ENCODE measurements around the gene GPS1.

GPS1 gene

DNA sequence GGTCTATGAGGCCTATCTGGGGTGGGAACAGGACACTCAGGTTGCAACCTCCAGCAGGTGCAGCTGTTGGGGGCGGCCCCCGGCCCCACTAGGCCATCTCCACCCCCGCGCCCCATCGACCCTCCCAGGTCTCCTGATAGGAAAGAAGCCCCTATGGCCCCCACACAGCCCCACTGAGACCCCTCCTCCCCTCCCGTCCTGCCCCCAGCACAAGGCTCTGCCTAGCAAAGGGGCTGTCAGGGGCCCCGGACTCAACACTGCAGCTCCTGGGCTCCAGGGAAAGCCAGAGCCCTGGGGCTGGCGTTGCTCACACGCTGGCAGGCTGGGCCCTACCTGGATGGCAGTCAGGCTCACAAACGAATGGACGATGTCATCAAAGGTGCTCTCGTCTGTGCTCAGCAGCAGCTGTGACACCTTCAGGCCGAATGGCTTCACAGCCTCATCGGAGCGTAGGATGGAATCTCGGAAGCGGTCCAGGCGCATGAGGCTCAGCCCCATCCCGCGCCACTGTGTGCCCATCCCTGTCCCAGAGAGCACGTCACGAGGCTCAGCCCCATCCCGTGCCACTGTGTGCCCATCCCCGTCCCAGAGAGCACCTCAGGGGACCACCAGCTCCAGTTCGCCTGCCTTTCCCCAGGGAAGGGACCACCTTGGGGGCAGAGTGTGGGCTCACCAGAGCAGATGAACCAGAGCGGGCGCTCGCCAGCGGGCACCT, 39.0 kb downstream of the GPS1 start:
- no peak for DNase-seq (ENCODE audit: low read depth)

DNA sequence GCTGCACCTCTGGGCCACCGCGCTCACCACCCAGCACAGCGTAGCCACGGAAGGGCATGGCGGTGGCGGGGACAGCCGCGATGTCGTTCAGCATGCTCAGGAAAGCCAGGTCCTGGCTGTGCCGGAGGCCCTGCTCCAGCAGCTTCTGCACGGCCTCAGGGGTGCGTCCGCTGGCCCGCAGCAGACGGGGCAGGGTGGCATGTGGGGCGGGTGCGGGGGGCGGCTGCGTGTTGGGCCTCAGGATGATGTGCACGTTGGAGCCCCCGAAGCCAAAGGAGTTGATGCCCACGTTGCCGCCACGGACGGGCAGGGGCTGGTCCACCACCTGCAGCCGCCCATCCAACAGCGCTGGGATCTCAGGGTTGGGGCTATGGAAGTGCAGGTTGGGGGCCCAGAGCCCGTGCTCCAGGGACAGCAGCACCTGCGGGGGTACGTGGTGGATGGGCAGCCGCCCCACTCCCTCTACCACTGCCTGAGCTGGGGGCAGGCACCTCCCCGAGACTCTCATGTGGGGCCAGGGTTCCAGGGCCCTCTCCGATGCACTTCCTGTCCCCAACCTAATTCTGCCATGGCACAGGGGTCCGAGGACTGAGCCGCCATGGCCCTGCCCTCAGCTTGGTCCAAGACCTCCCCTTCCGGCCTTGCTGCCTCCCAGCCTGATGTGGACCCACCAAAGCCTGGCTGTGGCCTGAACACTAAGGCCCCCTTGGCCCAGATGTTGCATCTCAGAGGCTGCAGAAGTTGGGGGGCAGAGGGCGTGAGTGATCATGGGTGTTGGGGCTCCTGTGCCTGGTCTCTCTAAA, 39.8 kb downstream of the GPS1 start:
- DNase-seq (ENCODE audit: low read depth), result no peak

DNA sequence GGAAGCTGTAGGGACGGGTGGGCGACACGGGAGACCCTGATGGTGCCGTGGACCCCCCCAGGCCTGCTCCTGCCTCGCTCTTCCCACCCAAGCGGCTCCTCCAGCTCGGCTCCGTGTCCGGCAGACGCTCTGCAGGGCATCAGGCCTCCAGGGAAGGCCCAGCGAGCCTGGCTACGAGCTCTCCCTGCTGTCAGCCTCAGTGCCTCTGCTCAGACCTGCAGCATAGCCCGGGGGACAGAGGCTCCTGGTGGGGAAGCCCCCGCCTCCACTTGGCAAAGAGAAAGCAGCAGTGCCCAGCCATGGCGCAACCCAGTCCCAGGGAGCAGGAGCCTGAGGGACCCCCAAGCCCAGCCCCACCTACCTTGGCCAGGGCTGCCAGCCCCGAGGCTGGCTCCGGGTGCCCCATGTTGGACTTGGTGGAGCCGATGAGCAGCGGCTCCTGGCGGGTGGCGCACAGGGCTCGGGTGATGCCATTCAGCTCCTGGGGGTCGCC, 40.4 kb downstream of the GPS1 start:
- no peak for DNase-seq (ENCODE audit: low read depth)

DNA sequence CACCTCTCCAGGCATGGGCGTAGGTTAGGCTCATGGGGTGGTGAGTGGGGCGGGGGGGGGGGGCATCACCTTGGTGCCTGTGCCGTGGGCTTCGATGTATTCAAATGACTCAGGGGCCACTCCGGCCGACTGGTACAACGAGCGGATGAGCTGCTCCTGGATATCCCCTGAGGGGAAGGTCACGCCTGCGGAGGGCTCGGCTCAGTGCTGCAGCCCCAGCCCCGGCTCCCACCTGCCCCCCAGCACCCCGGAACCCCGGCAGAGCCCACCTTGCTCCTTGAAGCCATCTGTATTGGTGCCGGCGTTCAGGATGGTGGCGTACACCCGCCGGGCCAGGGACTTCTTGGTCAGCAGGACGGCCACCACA, 40.9 kb downstream of the GPS1 start:
- no peak for DNase-seq (ENCODE audit: low read depth)

GRCh38 chr17:82092995-82093751, 41.5 kb downstream of the GPS1 start:
- DNase-seq (ENCODE audit: low read depth), result no peak

DNA sequence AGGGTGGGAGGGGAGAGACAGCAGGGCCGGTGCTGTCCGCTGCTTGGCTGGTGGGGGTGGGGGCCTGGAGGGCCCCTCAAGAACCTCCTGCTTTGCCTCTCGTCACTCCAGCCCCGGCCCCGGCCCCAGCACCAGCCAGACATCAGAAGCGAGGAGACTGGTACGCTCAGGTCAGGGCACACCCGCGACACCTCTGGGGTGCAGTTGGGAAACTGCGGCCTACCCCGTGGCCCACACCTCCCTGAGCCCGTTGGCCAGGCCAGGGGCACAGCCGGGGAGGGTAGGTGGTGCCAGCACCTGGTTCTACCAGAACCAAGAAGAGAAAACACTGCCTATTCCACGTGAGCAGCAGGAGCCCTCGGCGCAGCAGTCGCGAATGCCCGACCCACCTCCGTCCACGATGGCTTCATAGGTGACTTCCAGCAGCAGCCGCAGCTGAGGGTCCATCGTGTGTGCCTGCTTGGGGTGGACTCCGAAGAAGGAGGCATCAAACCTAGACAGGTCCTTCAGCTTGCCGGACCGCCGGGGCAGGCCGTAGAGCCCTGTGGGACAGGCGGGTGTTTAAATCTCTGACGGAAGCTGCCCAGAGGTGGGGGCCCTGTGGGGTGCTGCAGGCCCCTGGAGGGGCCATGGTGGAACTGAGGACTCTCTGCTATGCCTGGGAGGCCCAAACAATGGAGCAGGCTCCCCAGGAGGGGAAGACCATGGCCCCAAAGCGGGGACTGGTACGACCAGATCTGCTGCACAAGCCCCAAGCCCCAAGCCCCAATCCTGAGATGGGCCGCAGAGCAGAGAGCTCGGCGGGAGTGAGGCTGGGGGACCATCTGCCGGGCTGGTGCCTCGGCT, 43.5 kb downstream of the GPS1 start:
- DNase-seq (ENCODE audit: low read depth), result no peak

GRCh38 chr17:82095777-82096708, 44.3 kb downstream of the GPS1 start:
- no peak for DNase-seq (ENCODE audit: low read depth)

DNA sequence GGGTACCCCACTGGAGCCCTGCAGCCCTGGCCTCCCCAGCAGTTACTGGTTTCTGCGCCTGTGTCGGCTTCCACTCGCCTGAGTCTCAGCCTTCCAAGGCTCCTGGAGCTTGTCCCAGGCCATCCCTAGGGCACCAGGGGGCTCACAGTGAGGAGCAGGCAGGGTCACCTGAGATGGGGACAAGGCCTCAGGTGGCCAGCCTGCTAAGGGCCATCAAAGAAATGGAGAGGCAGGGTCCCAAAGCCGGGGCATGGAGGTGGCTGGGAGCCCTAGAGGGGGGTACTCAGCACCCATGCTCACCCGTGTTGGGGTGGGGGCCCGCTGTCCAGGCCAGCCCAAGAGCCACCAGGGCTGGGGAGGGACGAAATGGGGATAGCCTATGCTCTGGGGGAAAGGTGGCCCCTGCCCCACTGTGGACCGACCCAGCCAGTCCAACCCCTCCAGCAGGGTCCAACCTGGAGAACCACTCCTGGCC, 45.0 kb downstream of the GPS1 start:
- no peak for DNase-seq (ENCODE audit: low read depth)

- DNase-seq (ENCODE audit: low read depth), result no peak
Measured at GRCh38 chr17:82097184-82097918, 45.7 kb downstream of the GPS1 start.

DNA sequence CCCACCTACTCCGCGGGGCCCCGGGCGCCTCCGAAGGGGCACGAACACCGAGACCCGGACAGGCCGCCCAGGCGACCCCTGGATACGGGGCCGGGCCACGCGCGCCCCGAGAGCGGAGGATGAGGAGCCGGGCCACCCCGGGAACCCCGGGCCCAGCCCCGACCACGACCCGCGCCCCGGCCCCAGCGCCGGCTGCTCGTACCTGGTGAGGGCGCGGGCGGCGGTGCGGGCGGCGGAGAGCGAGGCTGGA, 46.1 kb downstream of the GPS1 start:
- DNase-seq (ENCODE audit: low read depth), result no peak

- peak; percentile 91 for DNase-seq (ENCODE audit: low read depth)
Measured at GRCh38 chr17:82098169-82098938, 46.7 kb downstream of the GPS1 start, which contains the start of gene FASN. Gene FASN (minus strand): TSS chr17:82098236. CDS start chr17:82096445, 1,791 bp downstream.

- no peak for DNase-seq (ENCODE audit: low read depth)
Measured at GRCh38 chr17:82098939-82099763, 47.5 kb downstream of the GPS1 start.

GRCh38 chr17:82100502-82101298, 49.0 kb downstream of the GPS1 start:
- no peak for DNase-seq (ENCODE audit: low read depth)

- no peak for DNase-seq (ENCODE audit: low read depth)
Measured at GRCh38 chr17:82101301-82101715, 49.6 kb downstream of the GPS1 start.

- DNase-seq (ENCODE audit: low read depth), result no peak
Measured at GRCh38 chr17:82101767-82102679, 50.3 kb downstream of the GPS1 start.
